Heart left ventricle (tissue), 16 donors: ENCODE results near the gene LCN10. TPM values are rescaled to one million over a fixed set of nuclear protein-coding genes. Genes with fewer than 3 reads are reported as not detected.

Experiments
- ATAC-seq, 4 donors: fragments of 200-7000 bp; cut with Tn5 transposase; one replicate each; pipeline ENCODE4 v1.9.1; 2020 to 2022; ENCODE audit warnings: moderate library complexity in 4 of 4, mild to moderate bottlenecking in 3 of 4, moderate number of reproducible peaks in 1 of 4
- DNase-seq, 5 donors: peaks; one replicate each; pipeline ENCODE4 v3.0.0-alpha.2; 2020
- H3K27ac ChIP-seq, 12 donors: fragments of 200-600 bp; sonication (generic) in 4 of 12; one replicate each; pipeline versions ENCODE4 v1.5.0 to v1.8.0; 2016 to 2022; ENCODE audit warnings: mild to moderate bottlenecking in 2 of 12
- H3K27me3 ChIP-seq, 9 donors: fragments of 200-600 bp; sonication (generic) in 2 of 9; one replicate each; pipeline versions ENCODE4 v1.5.1 to v1.8.0; 2016 to 2022; ENCODE audit warnings: mild to moderate bottlenecking in 3 of 9
- H3K36me3 ChIP-seq, 9 donors: fragments of 200-600 bp; sonication (generic) in 2 of 9; one replicate each; pipeline versions ENCODE4 v1.5.0 to v1.8.0; 2018 to 2022; ENCODE audit warnings: mild to moderate bottlenecking in 2 of 9
- H3K4me1 ChIP-seq, 12 donors: fragments of 200-600 bp; sonication (generic) in 4 of 12; one replicate each; pipeline versions ENCODE4 v1.5.0 to v1.8.0; 2016 to 2022; ENCODE audit warnings: mild to moderate bottlenecking in 3 of 12
- H3K4me3 ChIP-seq, 12 donors: fragments of 200-600 bp; sonication (generic) in 4 of 12; one replicate each; pipeline versions ENCODE4 v1.5.0 to v1.8.0; 2017 to 2022; ENCODE audit warnings: mild to moderate bottlenecking in 9 of 12, moderate library complexity in 4 of 12
- H3K9me3 ChIP-seq, 12 donors: fragments of 200-600 bp; sonication (generic) in 4 of 12; one replicate each; pipeline versions ENCODE4 v1.5.0 to v1.8.0; 2016 to 2022; ENCODE audit warnings: mild to moderate bottlenecking in 1 of 12
- CTCF ChIP-seq, 12 donors: fragments of 200-600 bp; sonication (generic) in 4 of 12; IDR thresholded peaks; one replicate each; pipeline versions ENCODE4 v1.5.0 to v1.8.0; 2018 to 2022; ENCODE audit warnings: antibody characterized with exemption in 12 of 12, mild to moderate bottlenecking in 5 of 12
- POLR2A ChIP-seq, 2 donors: fragments of 450-650 bp; IDR thresholded peaks; one replicate each; pipeline ENCODE4 v1.6.1; 2017; ENCODE audit warnings: antibody characterized with exemption in 2 of 2, mild to moderate bottlenecking in 2 of 2, moderate library complexity in 2 of 2
- WGBS, 4 donors: extraction: QIAGEN DNeasy Blood & Tissue Kit in 2 of 4; methylation state at CpG; one replicate each; pipeline versions ENCODE4 v1.1.5 to v1.1.7; 2013 to 2018; 5-methylcytosine and 5-hydroxymethylcytosine counted together
- intact Hi-C, 10 donors: fragments of 100-400 bp; cut with DNase I; formaldehyde crosslinking; loops; one replicate each; pipeline versions ENCODE4 v1.11.1 to v1.14.2; 2022
- polyA plus RNA-seq, 2 donors: library from polyadenylated mRNA; stranded (reverse); fragments of 200-250 nt; gene quantifications; one replicate each; pipeline ENCODE4 v1.2.3, GENCODE V29; 2013
- total RNA-seq, 9 donors: library from RNA; depleted of rRNA in 2 of 9; stranded (reverse); fragments of >200 nt in 2 of 9; fragmentation: NEBNext Ultra II Directional in 3 of 9; extraction: Animal tissue kit (Norgen Biotek cat#: 25700) in 3 of 9; gene quantifications; one replicate each; pipeline versions ENCODE4 v1.1.0 to v1.2.4, GENCODE V29; 2016 to 2023
- donor health status: ischemic (EF 13 %, LVEDD 7.1; RV severe dilation, severe dysfunction).
- donor health status: healthy with polysubstance abuse.
- donor health status: DM: no; HTN: yes; CAD: no.
- donor health status: DM: no; HTN: no; CAD: no.
- donor health status: ischemic (EF 25% LVEDD 6.9; RV normal size, moderate dysfunction).
- donor health status: ischemic (EF 25% LVEDD 5.7; RV mildly dilated, moderate dysfunction).
- donor health status: healthy.
- donor health status: DM: yes; HTN: yes; CAD: no.
- donor health status: ischemic (EF 35%, LVEDD 5.7; RV mildly dilated, moderate dysfunction).
- donor health status: nonischemic (EF 11% LVEDD 7.7; RV severe dilation, severe dysfunction).
- donor health status: DM: yes; HTN: yes; CAD: no.
- donor health status: PGD.
- donor health status: ischemic (EF 29% LVEDD 5.4; RV normal size, mild dysfunction).
- donor health status: nonischemic (EF 23%, LVEDD 6.1; RV moderate dilation, normal function).

Gene LCN10
- total and polyA plus RNA-seq, 11 donors: 0.50 to 40.7 (median 10.5) TPM

DNA sequence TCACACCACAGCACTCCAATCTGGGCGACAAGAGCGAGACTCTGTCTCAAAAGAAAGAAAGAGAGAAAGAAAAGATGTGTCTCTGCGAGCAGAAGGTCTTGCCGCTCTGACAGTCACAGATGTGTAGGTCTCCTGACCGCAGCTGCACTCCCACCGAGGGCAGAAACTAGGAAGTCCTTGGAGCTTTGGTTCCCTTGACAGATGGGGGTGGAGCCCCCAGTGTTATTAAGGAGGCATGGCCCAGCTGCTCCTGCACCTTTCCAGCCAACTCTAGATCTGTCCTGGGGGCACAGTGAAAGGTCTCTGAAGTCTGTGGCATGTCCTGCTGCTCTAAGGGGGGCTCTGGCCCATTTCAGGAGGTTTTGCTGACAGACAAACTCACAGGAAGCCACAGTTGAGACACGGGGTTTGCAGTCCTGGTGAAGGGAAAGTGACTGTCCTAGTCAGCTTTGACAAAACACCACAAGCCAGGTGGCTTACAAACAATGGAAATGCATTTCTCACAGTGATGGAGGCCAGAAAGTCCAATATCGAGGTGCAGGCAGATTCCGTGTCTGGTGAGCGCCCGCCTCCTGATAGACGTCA is 39.4 kb downstream of the LCN10 start:
- no peak for TF ChIP-seq POLR2A (IDR thresholded peaks at IDR 0.05)
- TF ChIP-seq CTCF (IDR thresholded peaks at IDR 0.05): no peak
- peaks cover 0 to 18% (median 3%) of the 10 kb centered on the region in 9 donors for H3K27me3 ChIP-seq
- 78 to 89% (median 87%) methylated on average over 12 of the region's 12 CpGs for WGBS, 4 donors
- DNase-seq: no peak
- no peaks in the 10 kb centered on the region for H3K9me3 ChIP-seq
- ATAC-seq: no peak
- H3K4me3 ChIP-seq: no peak overlapping the region
- H3K27ac ChIP-seq: no peak overlapping the region
- no peaks in the 10 kb centered on the region for H3K36me3 ChIP-seq
- intact Hi-C loops: no loop called here
- H3K4me1 ChIP-seq: peaks cover 0 to 15% (median 2%) of the 10 kb centered on the region in 12 donors

GRCh38 chr9:136701668-136702053 is 41.1 kb downstream of the LCN10 start:
- H3K36me3 ChIP-seq: no peaks in the 10 kb centered on the region
- H3K27me3 ChIP-seq: peaks cover 0 to 18% (median 3%) of the 10 kb centered on the region in 9 donors
- DNase-seq (no peak), ATAC-seq (no peak)
- TF ChIP-seq POLR2A (IDR thresholded peaks at IDR 0.05) (no peak), CTCF (IDR thresholded peaks at IDR 0.05) (no peak)
- WGBS, 4 donors: 47 to 66% (median 56%) methylated on average over 8 to 10 of the region's 10 CpGs
- H3K4me3 ChIP-seq: peak overlapping the region in 1 of 12 donors; percentile 23
- no peak overlapping the region for H3K27ac ChIP-seq
- H3K4me1 ChIP-seq: peaks cover 0 to 25% (median 2%) of the 10 kb centered on the region in 12 donors
- intact Hi-C loops: no loop called here
- H3K9me3 ChIP-seq: no peaks in the 10 kb centered on the region

DNA sequence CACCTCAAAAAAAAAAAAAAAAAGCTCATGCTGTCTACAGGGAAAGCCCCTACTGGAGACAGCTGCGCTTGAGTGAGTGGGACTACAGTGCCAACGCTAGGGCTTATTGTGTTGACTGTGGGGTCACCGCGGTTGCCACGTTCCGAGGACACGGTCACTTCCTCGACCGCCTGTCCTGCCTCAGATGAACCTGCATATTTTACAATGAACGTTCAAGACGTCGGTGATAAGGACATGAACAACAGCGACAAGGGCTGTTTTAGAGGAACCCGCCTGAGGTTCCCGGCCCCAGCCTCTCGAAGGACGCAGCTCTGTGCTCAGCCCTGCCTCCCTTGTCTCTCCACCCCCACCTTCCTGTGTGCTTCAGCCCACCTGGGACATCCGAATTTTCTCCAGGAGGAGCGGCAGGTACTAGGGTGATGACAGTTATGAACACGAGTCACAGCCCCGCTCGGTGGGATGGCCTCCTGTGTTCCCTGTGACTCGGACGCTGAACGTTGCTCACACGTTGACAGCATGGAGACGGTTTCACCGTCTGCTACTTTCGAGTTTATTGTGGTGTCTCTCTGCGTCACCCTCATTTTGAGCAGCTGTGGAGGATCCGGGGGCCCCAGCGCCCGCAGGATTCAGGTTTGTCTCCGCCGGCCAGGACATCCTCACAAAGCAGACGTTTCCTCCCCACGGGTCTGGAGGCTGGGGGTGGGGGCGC is 41.6 kb downstream of the LCN10 start:
- ATAC-seq: peak in 3 of 4 donors; percentile 13 to 32 (median 13)
- intact Hi-C loops: no loop called here

More for the DNA sequence above, 41.6 kb downstream of the LCN10 start:
- no peaks in the 10 kb centered on the region for H3K36me3 ChIP-seq
- peak overlapping the region in 2 of 12 donors; percentile 4 to 23 for H3K4me3 ChIP-seq
- peaks cover 0 to 18% (median 3%) of the 10 kb centered on the region in 9 donors for H3K27me3 ChIP-seq
- no peak for TF ChIP-seq CTCF (IDR thresholded peaks at IDR 0.05)
- no peak for TF ChIP-seq POLR2A (IDR thresholded peaks at IDR 0.05)
- H3K27ac ChIP-seq: no peak overlapping the region
- no peak for DNase-seq
- peaks cover 0 to 25% (median 2%) of the 10 kb centered on the region in 12 donors for H3K4me1 ChIP-seq
- 23 to 44% (median 24%) methylated on average over 31 to 38 of the region's 38 CpGs for WGBS, 4 donors
- H3K9me3 ChIP-seq: no peaks in the 10 kb centered on the region
